Heart left ventricle (tissue), 16 donors: ENCODE data around the gene STIM1. TPM values are rescaled to one million over a fixed set of nuclear protein-coding genes. Genes with fewer than 3 reads are reported as not detected.
A peak's percentile ranks its signal among the peaks of the same experiment; 100 is the strongest.

Experiments used
- ATAC-seq, 4 donors: fragments of 200-7000 bp; cut with Tn5 transposase; one replicate each; pipeline ENCODE4 v1.9.1; 2020 to 2022; ENCODE audit warnings: moderate library complexity in 4 of 4, mild to moderate bottlenecking in 3 of 4, moderate number of reproducible peaks in 1 of 4
- DNase-seq, 5 donors: peaks; one replicate each; pipeline ENCODE4 v3.0.0-alpha.2; 2020
- H3K27ac ChIP-seq, 12 donors: fragments of 200-600 bp; sonication (generic) in 4 of 12; one replicate each; pipeline versions ENCODE4 v1.5.0 to v1.8.0; 2016 to 2022; ENCODE audit warnings: mild to moderate bottlenecking in 2 of 12
- H3K27me3 ChIP-seq, 9 donors: fragments of 200-600 bp; sonication (generic) in 2 of 9; one replicate each; pipeline versions ENCODE4 v1.5.1 to v1.8.0; 2016 to 2022; ENCODE audit warnings: mild to moderate bottlenecking in 3 of 9
- H3K36me3 ChIP-seq, 9 donors: fragments of 200-600 bp; sonication (generic) in 2 of 9; one replicate each; pipeline versions ENCODE4 v1.5.0 to v1.8.0; 2018 to 2022; ENCODE audit warnings: mild to moderate bottlenecking in 2 of 9
- H3K4me1 ChIP-seq, 12 donors: fragments of 200-600 bp; sonication (generic) in 4 of 12; one replicate each; pipeline versions ENCODE4 v1.5.0 to v1.8.0; 2016 to 2022; ENCODE audit warnings: mild to moderate bottlenecking in 3 of 12
- H3K4me3 ChIP-seq, 12 donors: fragments of 200-600 bp; sonication (generic) in 4 of 12; one replicate each; pipeline versions ENCODE4 v1.5.0 to v1.8.0; 2017 to 2022; ENCODE audit warnings: mild to moderate bottlenecking in 9 of 12, moderate library complexity in 4 of 12
- H3K9me3 ChIP-seq, 12 donors: fragments of 200-600 bp; sonication (generic) in 4 of 12; one replicate each; pipeline versions ENCODE4 v1.5.0 to v1.8.0; 2016 to 2022; ENCODE audit warnings: mild to moderate bottlenecking in 1 of 12
- POLR2A ChIP-seq, 2 donors: fragments of 450-650 bp; IDR thresholded peaks; one replicate each; pipeline ENCODE4 v1.6.1; 2017; ENCODE audit warnings: antibody characterized with exemption in 2 of 2, mild to moderate bottlenecking in 2 of 2, moderate library complexity in 2 of 2
- whole genome bisulfite sequencing, 4 donors: extraction: QIAGEN DNeasy Blood & Tissue Kit in 2 of 4; methylation state at CpG; one replicate each; pipeline versions ENCODE4 v1.1.5 to v1.1.7; 2013 to 2018; 5-methylcytosine and 5-hydroxymethylcytosine counted together
- intact Hi-C, 10 donors: fragments of 100-400 bp; cut with DNase I; formaldehyde crosslinking; loops; one replicate each; pipeline versions ENCODE4 v1.11.1 to v1.14.2; 2022
- polyA plus RNA-seq, 2 donors: library from polyadenylated mRNA; stranded (reverse); fragments of 200-250 nt; gene quantifications; one replicate each; pipeline ENCODE4 v1.2.3, GENCODE V29; 2013
- total RNA-seq, 9 donors: library from RNA; depleted of rRNA in 2 of 9; stranded (reverse); fragments of >200 nt in 2 of 9; fragmentation: NEBNext Ultra II Directional in 3 of 9; extraction: Animal tissue kit (Norgen Biotek cat#: 25700) in 3 of 9; gene quantifications; one replicate each; pipeline versions ENCODE4 v1.1.0 to v1.2.4, GENCODE V29; 2016 to 2023
- TF ChIP-seq, protein P1 (sequence below), 12 donors: fragments of 200-600 bp; sonication (generic) in 4 of 12; IDR thresholded peaks; one replicate each; pipeline versions ENCODE4 v1.5.0 to v1.8.0; 2018 to 2022; ENCODE audit warnings: antibody characterized with exemption in 12 of 12, mild to moderate bottlenecking in 5 of 12
- donor health status: ischemic (EF 13 %, LVEDD 7.1; RV severe dilation, severe dysfunction).
- donor health status: healthy with polysubstance abuse.
- donor health status: DM: no; HTN: yes; CAD: no.
- donor health status: DM: no; HTN: no; CAD: no.
- donor health status: ischemic (EF 25% LVEDD 6.9; RV normal size, moderate dysfunction).
- donor health status: ischemic (EF 25% LVEDD 5.7; RV mildly dilated, moderate dysfunction).
- donor health status: healthy.
- donor health status: DM: yes; HTN: yes; CAD: no.
- donor health status: ischemic (EF 35%, LVEDD 5.7; RV mildly dilated, moderate dysfunction).
- donor health status: nonischemic (EF 11% LVEDD 7.7; RV severe dilation, severe dysfunction).
- donor health status: DM: yes; HTN: yes; CAD: no.
- donor health status: PGD.
- donor health status: ischemic (EF 29% LVEDD 5.4; RV normal size, mild dysfunction).
- donor health status: nonischemic (EF 23%, LVEDD 6.1; RV moderate dilation, normal function).

Gene STIM1
- total and polyA plus RNA-seq, 11 donors = 13.2 to 42.9 (median 28.9) TPM

DNA sequence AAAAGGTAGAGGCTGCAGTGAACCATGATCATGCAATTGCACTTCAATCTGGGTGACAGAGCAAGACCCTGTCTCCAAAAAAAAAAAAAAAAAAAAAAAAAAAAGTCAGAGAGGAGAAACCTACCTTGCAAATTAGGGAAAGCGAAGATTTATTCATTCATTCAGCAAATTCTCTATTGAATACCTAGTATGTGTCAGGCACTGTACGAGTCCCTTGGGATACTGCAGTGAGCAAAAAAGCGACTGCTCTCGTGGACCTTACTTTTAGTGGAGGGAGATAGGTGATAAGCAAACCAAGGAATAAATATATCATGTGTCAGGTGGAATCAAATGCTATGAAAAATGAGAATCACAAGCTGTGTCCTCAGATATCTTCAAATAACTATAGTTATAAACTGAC lies 101.3 kb downstream of the STIM1 start:
- intact Hi-C loops = no loop called here
- ATAC-seq (no peak), DNase-seq (no peak)
- Histone ChIP-seq H3K27me3 (no peaks in the 10 kb centered on the region), H3K27ac (no peak overlapping the region), H3K36me3 (no peaks in the 10 kb centered on the region), H3K4me1 (peaks cover 0 to 31% (median 9%) of the 10 kb centered on the region in 12 donors), H3K4me3 (no peak overlapping the region), H3K9me3 (no peaks in the 10 kb centered on the region)
- TF ChIP-seq, protein P1, sequence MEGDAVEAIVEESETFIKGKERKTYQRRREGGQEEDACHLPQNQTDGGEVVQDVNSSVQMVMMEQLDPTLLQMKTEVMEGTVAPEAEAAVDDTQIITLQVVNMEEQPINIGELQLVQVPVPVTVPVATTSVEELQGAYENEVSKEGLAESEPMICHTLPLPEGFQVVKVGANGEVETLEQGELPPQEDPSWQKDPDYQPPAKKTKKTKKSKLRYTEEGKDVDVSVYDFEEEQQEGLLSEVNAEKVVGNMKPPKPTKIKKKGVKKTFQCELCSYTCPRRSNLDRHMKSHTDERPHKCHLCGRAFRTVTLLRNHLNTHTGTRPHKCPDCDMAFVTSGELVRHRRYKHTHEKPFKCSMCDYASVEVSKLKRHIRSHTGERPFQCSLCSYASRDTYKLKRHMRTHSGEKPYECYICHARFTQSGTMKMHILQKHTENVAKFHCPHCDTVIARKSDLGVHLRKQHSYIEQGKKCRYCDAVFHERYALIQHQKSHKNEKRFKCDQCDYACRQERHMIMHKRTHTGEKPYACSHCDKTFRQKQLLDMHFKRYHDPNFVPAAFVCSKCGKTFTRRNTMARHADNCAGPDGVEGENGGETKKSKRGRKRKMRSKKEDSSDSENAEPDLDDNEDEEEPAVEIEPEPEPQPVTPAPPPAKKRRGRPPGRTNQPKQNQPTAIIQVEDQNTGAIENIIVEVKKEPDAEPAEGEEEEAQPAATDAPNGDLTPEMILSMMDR (IDR thresholded peaks at IDR 0.05) = no peak
- TF ChIP-seq POLR2A (IDR thresholded peaks at IDR 0.05) = no peak
- 94 to 99% (median 96%) methylated on average over 4 of the region's 4 CpGs for WGBS, 4 donors

DNA sequence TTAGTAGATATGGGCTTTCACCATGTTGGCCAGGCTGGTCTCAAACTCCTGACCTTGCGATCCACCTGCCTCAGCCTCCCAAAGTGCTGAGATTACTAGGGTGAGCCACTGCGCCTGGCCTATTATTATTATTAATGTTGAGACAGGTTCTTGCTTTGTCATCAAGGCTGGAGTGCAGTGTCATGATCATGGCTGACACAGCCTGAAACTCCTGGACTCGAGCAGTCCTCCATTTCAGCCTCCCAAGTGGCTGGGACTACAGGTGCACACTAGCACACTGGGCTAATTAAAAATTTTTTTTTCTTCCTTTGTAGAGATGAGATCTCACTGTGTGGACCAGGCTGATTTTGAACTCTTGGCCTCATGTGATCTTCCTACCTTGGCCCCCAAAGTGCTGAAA lies 102.0 kb downstream of the STIM1 start:
- H3K4me1 ChIP-seq = peaks cover 0 to 25% (median 2%) of the 10 kb centered on the region in 12 donors
- TF ChIP-seq POLR2A (IDR thresholded peaks at IDR 0.05) = no peak
- TF ChIP-seq, protein P1 (IDR thresholded peaks at IDR 0.05) = no peak

DNA sequence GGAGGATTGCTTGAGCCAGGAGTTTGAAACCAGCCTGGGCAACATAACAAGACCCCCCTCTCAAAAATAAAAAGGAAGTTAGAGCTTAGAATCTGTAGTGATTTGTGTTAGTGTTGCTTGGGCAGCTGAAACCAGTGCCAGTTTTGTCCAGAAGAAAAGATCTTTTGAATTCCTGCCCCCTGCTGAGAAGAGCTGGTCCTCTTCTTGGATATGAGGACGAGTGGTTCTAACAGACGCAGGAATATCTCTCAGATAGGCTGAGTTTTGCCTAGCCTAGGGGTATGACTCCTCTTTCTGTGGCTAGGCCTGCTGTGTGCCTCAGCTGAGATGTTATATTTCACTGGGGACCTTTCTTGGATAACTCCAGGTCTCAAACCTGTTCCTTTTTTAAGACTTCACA lies 102.8 kb downstream of the STIM1 start:
- no peak for ATAC-seq

More for the DNA sequence above, 102.0 kb downstream of the STIM1 start:
- Histone ChIP-seq H3K4me3 (no peak overlapping the region), H3K9me3 (no peaks in the 10 kb centered on the region), H3K36me3 (no peaks in the 10 kb centered on the region), H3K27ac (no peak overlapping the region), H3K27me3 (no peaks in the 10 kb centered on the region)
- intact Hi-C loops = no loop called here
- DNase-seq (no peak), ATAC-seq (no peak)
- WGBS, 4 donors = 70 to 99% (median 90%) methylated on average over 3 of the region's 3 CpGs

DNA sequence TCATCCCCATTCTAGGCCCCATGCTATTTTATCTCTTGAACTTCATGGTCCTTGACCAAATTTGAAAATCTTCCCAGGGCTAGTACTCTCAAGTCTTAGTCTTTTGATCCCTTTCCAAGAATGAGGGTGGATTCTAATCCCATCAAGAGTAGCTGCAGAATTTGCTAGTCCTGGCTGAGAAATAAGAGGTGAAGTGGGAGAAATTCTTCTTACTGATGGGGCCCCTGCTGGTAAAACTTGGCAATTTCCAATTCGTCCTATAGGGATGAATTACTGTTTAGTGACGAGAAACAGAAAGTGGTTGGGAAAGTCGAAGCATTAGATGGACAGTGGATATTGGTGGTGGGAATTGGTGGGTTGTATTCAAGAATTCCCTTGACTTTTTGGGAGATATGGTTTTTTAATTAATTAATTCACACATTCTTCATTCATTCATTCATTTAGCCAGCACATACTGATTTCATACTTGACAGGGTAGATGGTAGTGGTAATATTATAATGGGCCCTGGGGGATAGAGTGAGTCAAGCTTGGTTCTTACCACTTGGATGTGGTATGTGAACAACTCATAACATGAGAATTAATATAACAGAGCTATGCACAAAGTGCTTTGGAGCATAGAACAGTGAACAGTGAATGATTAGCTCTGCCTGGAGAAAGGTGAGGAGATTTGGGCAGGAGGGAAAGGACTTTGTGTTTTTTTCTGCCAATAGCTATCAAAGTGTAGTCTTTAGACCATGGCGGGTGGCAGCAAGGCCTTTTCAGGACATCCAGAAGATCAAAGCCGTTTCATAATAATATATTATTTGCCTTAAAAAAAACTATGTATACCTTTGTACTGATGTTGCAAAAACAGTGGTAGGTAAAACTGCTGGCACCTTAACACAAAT lies 103.8 kb downstream of the STIM1 start:
- Histone ChIP-seq H3K27ac (no peak overlapping the region), H3K36me3 (no peaks in the 10 kb centered on the region), H3K9me3 (no peaks in the 10 kb centered on the region), H3K4me1 (peaks cover 0 to 37% (median 2%) of the 10 kb centered on the region in 12 donors), H3K4me3 (no peak overlapping the region), H3K27me3 (no peaks in the 10 kb centered on the region)
- TF ChIP-seq, protein P1 (IDR thresholded peaks at IDR 0.05) = peak in 1 of 12 donors; percentile 12
- TF ChIP-seq POLR2A (IDR thresholded peaks at IDR 0.05) = no peak
- intact Hi-C loops = no loop called here
- WGBS, 4 donors = 85 to 96% (median 92%) methylated on average over 5 of the region's 5 CpGs
- DNase-seq = no peak
- peak in 1 of 4 donors; percentile 59 for ATAC-seq

More for the DNA sequence above, 102.8 kb downstream of the STIM1 start:
- peaks cover 0 to 31% (median 2%) of the 10 kb centered on the region in 12 donors for H3K4me1 ChIP-seq
- TF ChIP-seq POLR2A (IDR thresholded peaks at IDR 0.05) = no peak
- TF ChIP-seq, protein P1 (IDR thresholded peaks at IDR 0.05) = no peak
- 75 to 94% (median 84%) methylated on average over 2 of the region's 2 CpGs for WGBS, 4 donors
- intact Hi-C loops = no loop called here
- H3K9me3 ChIP-seq = no peaks in the 10 kb centered on the region
- H3K36me3 ChIP-seq = no peaks in the 10 kb centered on the region
- DNase-seq = no peak
- H3K27ac ChIP-seq = no peak overlapping the region
- no peaks in the 10 kb centered on the region for H3K27me3 ChIP-seq
- H3K4me3 ChIP-seq = no peak overlapping the region
